CD4-positive, alpha-beta T cell treated with Interleukin-21 for 1 hour (primary cell): ENCODE measurements around the gene MTMR3.
"Not testable (repeated sequence)": the region's sequence is repeated elsewhere in the genome, so short reads cannot be mapped to it uniquely, and the experiment has no call there.

Experiments used
- DNase-seq: peaks from one replicate; pipeline ENCODE4 v3.0.0-alpha.2; 2020

The MTMR3 gene

GRCh38 chr22:30031328-30031727 lies 148.4 kb downstream of the MTMR3 start:
- DNase-seq = no peak

DNA sequence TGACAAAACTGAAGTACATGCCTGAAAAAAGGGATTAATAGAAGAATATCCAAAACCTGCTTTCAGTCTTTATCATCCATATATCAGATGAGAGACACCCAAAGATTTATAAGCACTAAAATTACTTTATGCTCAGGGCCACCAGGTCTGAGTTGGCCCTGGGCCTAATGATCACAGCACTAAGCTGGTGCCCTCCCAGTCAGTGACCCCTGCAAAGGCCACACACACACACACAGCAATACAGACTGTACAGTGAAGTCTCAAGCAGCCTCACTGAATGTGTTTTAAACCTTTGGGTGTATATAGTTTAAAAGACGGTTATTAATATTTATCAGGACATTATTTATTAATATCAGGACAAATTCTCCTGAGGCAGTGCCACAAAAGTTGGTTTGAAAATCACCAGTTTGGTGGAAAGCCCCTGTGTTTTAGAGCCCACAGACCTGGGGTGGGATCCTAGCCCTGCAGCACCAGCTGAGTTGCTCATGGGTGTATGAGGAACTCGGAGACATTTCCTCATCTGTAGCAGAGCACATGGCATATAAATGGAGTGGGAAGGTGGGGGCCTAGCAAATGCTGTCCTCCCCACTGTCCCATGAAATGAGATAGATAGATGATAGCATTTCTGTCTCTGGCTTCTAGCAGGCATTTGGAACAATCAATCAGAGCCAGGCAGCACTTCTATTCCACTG lies 148.9 kb downstream of the MTMR3 start:
- DNase-seq = no peak

GRCh38 chr22:30033137-30033536 lies 150.2 kb downstream of the MTMR3 start:
- no peak for DNase-seq

- DNase-seq = no peak
Measured at GRCh38 chr22:30033901-30034300, 150.9 kb downstream of the MTMR3 start.

GRCh38 chr22:30036656-30037055 lies 153.7 kb downstream of the MTMR3 start:
- no peak for DNase-seq

- no peak for DNase-seq
Measured at GRCh38 chr22:30038219-30038618, 155.2 kb downstream of the MTMR3 start.

DNA sequence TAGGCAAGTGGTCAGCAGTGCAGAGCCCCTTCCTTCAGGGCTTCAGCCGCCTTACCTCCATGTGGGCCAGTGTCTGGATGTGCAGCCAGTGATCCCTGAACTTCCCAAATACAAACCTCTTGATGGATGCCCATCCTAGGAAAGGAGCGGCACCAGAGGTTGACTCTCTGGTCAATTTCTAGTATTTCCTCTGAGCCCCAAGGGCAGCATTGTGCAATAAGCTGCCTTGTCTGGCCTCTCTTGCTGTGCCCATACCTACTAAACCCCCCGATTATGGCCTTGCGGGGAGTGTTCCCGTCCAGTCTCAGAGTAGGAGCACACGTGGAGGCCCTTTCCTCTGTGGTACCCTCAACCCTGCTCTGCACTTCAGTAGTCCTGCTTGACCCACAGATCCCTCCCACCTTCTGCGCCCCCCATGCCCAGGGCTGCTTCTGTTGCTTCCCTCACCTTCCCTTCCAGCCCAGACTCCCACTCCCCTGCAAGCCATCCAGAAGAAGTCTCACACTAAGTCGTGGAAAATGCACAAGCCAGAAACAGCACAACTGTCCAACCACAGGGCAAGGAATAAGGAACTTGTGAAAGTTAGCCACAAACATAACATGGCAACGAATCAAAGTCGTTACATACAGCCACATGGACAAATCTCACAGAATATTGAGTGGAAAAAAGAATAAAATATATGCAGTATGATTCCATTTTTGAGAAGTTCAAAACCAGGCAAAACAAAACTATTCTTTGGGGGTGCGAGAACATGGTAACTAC lies 157.7 kb downstream of the MTMR3 start:
- DNase-seq = no peak

DNA sequence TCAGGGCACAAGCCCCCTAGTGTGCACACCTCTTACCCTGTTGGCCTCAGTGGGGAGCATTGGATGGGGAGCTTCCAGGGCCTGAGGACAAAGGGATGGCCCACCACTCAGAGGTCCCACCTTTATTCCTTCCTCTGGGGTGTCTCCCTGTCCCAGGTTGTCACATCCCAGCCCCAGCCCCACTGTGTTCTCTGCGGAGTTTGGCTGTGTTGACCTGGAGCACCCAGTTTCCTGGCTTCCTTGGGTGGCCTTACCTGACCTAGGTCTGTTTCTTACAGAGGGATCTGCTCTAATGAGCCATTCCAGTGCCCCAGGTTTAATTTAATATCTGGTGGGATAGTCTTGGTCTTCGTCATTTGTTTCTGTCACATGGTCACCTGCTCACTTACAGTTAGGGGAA lies 158.5 kb downstream of the MTMR3 start:
- no peak for DNase-seq

GRCh38 chr22:30041881-30042280 lies 158.9 kb downstream of the MTMR3 start:
- DNase-seq = no peak

- DNase-seq = no peak
Measured at GRCh38 chr22:30043161-30043560, 160.2 kb downstream of the MTMR3 start.

GRCh38 chr22:30044369-30044768 lies 161.4 kb downstream of the MTMR3 start:
- no peak for DNase-seq

DNA sequence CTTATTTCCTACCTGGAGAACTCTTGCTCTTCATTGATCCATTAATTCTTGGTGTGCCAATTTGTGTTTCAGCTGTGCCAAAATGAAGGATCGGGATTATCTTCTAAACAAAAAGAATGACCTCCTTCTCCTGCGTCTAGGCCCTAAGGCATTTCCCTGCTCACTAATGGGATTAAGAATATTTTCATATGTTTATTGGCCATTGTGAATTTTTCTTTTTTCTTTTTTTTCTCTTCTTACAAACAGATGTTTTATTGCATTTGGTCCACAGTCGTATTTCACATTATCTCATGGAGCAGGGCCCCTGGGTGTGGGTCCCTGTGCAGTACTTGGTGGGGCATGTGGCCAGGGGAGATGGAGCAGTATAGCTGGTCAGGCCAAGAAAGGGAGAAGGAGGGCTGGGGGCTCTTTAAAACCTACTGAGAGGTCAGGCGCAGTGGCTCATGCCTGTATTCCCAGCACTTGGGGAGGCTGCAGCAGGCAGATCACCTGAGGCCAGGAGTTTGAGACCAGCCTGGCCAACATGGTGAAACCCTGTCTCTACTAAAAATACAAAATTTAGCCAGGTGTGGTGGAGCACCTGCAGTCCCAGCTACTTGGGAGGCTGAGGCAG lies 162.0 kb downstream of the MTMR3 start:
- DNase-seq = no peak

DNA sequence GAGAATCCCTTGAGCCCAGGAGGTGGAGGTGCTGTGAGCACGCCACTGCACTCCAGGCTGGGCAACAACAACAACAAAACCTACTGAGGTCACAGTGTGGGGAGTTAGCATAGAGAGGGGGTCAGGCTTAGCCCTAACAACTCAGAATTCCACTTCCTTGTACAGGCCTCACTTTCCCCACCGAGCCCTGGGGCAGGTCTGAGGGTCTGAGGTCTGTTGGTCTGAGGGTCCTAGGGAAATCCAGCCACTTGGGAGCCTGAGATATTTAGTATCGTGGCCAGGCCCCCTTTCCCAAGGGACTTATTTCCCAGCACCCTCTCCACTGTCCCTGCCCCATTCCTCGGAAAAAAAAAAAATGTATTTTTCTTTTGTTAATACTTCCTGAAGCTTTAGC lies 162.5 kb downstream of the MTMR3 start:
- DNase-seq = no peak

- DNase-seq = no peak
Measured at GRCh38 chr22:30045901-30046715, 163.1 kb downstream of the MTMR3 start.

- DNase-seq = no peak
Measured at GRCh38 chr22:30046716-30047363, 163.9 kb downstream of the MTMR3 start.

GRCh38 chr22:30047364-30047738 lies 164.4 kb downstream of the MTMR3 start:
- DNase-seq = peak; percentile 73

- no peak for DNase-seq
Measured at GRCh38 chr22:30048681-30049080, 165.7 kb downstream of the MTMR3 start.

GRCh38 chr22:30054067-30054763 lies 171.2 kb downstream of the MTMR3 start:
- DNase-seq = no peak

- no peak for DNase-seq
Measured at GRCh38 chr22:30054764-30055069, 171.7 kb downstream of the MTMR3 start.

DNA sequence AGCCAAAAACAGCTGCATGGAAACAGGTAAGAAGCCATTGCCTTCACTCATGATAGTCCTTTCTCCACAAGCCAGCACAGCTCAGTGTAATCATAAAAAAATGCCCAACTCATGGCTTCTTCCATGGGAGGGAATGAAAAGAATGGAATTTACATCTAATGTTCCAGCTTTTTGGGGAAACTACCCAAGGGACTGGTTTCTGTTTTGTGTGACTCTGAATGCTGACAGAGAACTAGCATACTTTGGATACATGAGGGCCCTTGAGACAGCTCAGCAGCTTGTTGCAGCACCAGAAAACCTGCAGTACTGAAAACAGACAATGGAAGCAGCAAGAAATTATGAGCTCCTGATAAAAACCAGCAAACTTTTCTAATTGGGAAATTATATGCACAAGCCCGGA lies 173.0 kb downstream of the MTMR3 start:
- DNase-seq = no peak

DNA sequence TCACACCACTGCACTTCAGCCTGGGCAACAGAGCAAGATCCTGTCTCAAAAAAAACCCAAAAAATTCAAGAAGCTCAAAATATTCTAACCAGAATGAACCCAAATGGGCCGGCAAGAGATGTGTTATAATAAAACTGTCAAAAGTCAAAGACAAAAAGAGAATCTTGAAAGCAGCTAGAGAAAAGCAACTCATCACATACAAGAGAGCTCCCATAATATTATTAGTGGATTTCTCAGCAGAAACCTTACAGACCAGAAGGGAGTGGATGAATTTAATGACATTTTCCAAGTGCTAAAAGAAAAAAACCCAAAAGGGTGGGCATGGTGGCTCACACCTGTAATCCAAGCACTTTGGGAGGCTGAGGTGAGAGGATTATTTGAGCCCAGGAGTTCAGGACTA lies 174.4 kb downstream of the MTMR3 start:
- DNase-seq = no peak

DNA sequence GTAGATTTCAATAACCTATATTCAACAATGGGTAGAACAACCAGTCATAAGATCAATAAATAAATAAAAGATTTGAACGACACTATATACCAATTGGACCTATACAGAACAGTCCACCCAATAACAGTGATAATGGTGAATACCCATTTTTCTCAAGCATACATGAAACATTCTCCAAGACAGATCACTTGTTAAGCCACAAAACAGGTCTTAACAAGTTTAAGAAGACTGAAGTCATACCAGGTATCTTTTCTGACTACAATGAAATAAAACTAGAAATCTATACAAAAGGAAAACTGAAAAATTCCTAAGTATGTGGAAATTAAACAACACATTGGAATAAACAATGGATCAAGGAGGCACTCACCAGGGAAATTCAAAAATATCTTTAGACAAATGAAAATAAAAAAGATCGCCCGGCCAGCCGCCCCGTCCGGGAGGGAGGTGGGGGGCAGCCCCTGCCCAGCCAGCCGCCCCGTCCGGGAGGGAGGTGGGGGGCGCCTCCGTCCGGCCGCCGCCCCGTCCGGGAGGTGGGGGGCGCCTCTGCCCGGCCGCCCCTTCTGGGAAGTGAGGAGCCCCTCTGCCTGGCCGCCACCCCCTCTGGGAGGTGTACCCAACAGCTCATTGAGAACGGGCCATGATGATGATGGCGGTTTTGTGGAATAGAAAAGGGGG lies 176.5 kb downstream of the MTMR3 start:
- DNase-seq = not testable (repeated sequence)
